OCI-M1 (cell line): Measurements from ENCODE around the gene DIAPH1.
A peak's percentile ranks its signal among the peaks of the same experiment; 100 is the strongest.

Experiments
- DNase-seq: peaks from one replicate; lab custom pipeline; 2025; lab: John Stamatoyannopoulos, UW

Gene DIAPH1

GRCh38 chr5:141560725-141561483 lies 57.9 kb downstream of the DIAPH1 start:
- DNase-seq = no peak

DNA sequence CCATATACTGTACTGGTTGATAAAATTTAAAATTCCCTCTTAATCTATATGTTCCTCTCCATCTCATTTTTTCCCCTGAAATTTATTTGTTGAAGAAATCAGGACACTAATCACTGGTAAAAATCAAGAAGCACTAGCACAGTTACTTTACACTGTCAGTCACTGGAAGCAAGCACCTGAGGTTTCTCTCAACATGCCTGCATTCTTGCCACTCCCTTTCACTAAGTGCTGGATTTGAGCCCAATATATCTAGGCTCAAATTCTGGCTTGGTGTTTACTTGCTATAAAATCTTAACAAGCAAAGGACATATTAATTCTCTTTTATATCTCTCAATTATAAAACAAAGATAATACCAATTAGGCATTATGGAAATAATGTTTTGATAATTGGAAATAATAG lies 58.6 kb downstream of the DIAPH1 start:
- no peak for DNase-seq

DNA sequence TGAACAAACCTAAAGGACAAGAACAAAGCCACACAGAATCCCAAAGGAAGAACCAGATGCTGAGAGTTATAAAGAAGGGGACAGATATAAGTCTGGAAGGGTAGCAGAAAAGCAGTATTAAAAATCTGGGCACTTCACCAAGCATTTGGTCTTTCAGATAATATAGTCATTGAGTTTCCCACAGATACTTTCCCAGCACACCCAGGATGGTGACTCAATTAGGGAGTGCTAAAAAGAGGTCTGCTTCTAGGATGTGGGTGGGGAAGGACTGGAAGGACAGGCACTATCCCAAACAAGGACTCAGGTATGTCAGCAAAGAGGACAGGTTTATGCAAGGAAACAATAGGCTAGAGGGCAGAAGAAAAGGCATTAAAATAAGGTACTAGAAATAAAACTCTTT lies 59.3 kb downstream of the DIAPH1 start:
- DNase-seq = no peak

GRCh38 chr5:141558150-141558549 lies 60.6 kb downstream of the DIAPH1 start:
- no peak for DNase-seq

GRCh38 chr5:141557681-141558136 lies 61.1 kb downstream of the DIAPH1 start:
- peak; percentile 61 for DNase-seq

DNA sequence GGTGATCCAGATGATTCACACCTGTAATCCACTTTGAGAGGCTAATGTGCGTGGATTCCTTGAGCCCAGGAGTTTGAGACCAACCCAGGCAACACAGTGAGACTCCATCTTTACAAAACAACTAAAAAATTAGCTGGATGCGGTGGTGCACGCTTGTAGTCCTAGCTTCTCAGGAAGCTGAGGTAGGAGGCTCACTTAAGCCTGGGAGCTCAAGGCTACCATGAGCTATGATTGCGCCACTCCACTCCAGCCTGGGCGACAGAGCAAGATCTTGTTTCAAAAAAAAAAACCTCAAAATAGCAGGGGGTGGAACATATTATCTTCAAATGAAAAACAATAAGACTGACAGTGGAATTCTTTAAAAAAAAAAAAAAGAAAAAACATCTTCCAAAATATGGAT lies 70.9 kb downstream of the DIAPH1 start:
- no peak for DNase-seq

GRCh38 chr5:141547488-141547887 lies 71.3 kb downstream of the DIAPH1 start:
- DNase-seq = no peak

DNA sequence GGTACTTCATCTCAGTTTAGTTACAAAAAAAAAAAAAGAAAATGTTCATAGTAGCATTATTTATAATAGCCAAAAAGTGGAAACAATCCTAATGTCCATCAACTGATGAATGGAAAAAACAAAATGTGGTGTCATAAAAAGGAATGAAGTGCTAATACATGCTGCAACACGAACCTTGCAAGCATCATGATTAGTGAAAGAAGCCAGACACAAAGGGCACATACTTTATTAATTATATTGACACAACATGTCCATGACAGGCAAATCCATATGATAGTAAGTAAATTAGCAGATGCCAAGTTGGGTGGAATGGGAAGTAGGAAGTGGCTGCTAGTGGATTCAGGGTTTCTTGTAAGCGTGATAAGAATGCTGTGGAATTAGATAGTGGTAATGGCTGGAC lies 75.7 kb downstream of the DIAPH1 start:
- DNase-seq = no peak

GRCh38 chr5:141534492-141535213 lies 84.1 kb downstream of the DIAPH1 start:
- no peak for DNase-seq

DNA sequence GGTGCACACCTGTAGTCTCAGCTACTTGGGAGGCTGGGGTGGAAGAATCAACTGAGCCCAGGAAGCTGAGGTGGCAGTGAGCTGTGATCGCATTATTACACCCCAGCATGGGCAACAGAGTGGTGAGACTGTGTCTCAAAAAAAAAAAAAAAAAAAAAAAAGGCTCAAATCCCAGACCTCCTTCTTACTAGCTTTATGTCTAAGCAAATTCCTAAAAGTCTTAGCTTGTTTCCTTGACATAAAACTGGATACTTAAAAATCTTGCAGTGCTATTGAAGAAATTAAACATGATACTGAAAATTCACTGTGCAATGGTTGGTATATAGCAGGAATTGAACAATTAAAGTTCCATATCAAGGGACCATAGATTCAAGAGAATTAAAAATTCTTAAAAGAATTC lies 84.9 kb downstream of the DIAPH1 start:
- no peak for DNase-seq

DNA sequence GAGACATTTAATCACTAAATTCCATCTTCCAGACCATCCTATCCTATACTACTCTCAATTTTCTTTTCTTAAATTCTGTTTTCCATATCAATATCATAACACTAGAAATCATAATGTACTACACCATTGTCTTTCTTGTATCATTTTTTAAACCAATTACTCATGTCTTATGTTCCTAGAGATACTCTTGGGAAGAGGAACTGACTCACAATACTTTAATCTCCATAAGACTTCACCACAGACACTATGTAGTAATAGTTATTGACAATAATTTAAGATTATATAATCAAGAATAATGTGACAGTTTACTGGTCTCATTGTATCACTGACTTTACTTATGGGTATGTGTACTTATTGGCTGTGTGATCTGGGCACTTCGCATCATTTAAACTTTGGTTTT lies 86.1 kb downstream of the DIAPH1 start:
- no peak for DNase-seq

DNA sequence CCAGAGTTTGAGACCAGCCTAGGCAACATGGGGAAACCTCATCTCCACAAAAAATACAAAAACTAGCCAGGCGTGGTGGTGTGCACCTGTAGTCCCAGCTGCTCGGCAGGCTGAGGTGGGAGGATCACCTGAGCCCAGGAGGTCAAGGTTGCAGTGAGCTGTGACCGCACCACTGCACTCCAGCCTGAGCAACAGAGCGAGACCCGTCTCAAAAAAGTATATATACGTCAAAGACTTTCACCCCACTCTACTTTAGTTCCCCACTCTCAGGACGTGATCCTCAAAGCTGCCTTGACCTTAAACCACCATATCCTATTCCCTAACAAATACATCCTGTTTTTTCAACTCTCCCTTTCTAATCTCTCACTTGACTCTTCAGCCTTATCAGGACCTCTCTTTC lies 88.9 kb downstream of the DIAPH1 start:
- DNase-seq = no peak

GRCh38 chr5:141529002-141529401 lies 89.8 kb downstream of the DIAPH1 start:
- no peak for DNase-seq

- no peak for DNase-seq
Measured at GRCh38 chr5:141528291-141528984, 90.4 kb downstream of the DIAPH1 start.

DNA sequence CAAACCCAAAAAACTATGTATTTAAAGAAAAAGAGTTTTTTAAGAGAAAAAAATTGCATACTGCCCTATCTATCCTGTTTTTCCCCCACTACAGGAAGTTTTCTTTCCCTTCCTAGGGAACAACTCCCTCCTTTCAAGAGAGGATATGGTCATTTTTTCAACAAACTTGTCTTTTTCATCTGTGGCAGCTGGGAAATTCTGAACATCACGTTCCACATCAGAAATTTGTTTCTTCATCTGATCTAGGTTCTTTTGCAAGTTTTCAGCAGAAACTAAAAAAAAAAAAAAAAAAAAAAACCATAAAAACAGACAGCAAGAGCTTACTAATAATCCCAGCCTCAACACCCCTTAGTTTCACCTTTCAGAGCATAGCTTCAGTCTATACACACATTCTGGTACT lies 91.4 kb downstream of the DIAPH1 start:
- DNase-seq = no peak

DNA sequence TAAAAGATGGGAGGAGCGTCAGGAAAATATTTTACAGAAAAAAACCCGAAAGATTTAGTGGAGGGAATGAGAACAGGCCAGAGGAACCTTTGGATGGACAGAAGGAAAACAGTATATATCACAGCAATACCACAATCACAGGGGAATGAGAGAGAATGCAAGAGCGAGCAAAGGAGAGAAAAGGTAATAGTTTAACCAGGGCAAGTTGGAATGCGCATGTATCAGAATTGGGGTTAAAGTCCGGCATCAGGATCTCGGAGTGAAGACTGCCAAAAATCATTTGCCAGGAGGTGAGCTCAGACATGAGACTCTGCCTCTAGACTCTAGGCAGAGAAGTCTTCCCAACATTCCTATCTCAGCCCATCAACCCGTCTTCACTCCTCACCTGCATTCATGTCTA lies 93.1 kb downstream of the DIAPH1 start:
- DNase-seq = no peak

- peak; percentile 81 for DNase-seq
Measured at GRCh38 chr5:141524604-141525597, 93.9 kb downstream of the DIAPH1 start.

DNA sequence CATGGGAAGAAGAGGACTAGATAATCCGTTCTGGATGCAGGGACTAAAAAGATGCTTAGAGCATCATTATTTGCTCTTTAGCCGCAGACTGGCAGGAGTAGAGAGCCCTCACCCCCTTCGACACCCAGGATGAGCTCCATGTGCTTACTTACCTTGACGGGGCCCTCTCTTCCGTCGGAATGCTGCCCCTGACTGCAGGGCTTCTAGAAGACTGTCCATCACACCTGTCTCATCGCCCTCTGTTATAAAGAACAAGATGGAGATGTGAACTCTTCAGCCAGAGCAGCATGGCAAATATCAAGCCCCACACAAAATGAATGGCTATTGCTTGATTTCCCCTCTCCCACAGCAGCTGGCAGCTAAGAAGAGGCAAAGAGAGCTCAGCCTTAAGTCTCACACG lies 94.8 kb downstream of the DIAPH1 start:
- DNase-seq = no peak

- no peak for DNase-seq
Measured at GRCh38 chr5:141522301-141522700, 96.5 kb downstream of the DIAPH1 start.

- DNase-seq = peak; percentile 90
Measured at GRCh38 chr5:141521244-141521781, 97.5 kb downstream of the DIAPH1 start.
